Neural cell (in vitro differentiated cells): ENCODE data around the gene GIMAP4. TPM values are rescaled to one million over a fixed set of nuclear protein-coding genes. Genes with fewer than 3 reads are reported as not detected.
"Not testable (repeated sequence)": the region's sequence is repeated elsewhere in the genome, so short reads cannot be mapped to it uniquely, and the experiment has no call there.

Experiments used
- H2AFZ ChIP-seq: fragments of 200-600, 300-800 bp; sonication (generic), shearing (Covaris generic); 2 replicates; pipeline ENCODE4 v1.6.0; 2014; ENCODE audit warnings: low read depth, mild to moderate bottlenecking, antibody characterized with exemption, low read length, moderate library complexity
- H3F3A ChIP-seq: fragments of 200-600 bp; shearing (Covaris generic); 2 replicates; pipeline ENCODE4 v1.6.1; 2016; ENCODE audit warnings: mild to moderate bottlenecking, moderate library complexity, mixed read lengths, antibody characterized with exemption, low read length; ENCODE audit not compliant: insufficient read depth, poor library complexity, severe bottlenecking
- H3K27ac ChIP-seq: fragments of 200-600, 300-800 bp; sonication (generic), shearing (Covaris generic); 2 replicates; pipeline ENCODE4 v1.5.1; 2014; ENCODE audit warnings: mild to moderate bottlenecking, low read length, moderate library complexity
- H3K27me3 ChIP-seq: fragments of 300-800, 200-600 bp; sonication (generic), shearing (Covaris generic); 2 replicates; pipeline ENCODE4 v1.6.0; 2014; ENCODE audit warnings: mild to moderate bottlenecking, low read depth, low read length, moderate library complexity; ENCODE audit not compliant: insufficient read depth
- H3K36me3 ChIP-seq: fragments of 300-800, 200-600 bp; sonication (generic), shearing (Covaris generic); 2 replicates; pipeline ENCODE4 v1.5.1; 2014; ENCODE audit warnings: mild to moderate bottlenecking, antibody characterized with exemption, low read length, moderate library complexity; ENCODE audit not compliant: insufficient read depth
- H3K4me2 ChIP-seq: fragments of 300-800, 200-600 bp; sonication (generic), shearing (Covaris generic); 2 replicates; pipeline ENCODE4 v1.6.0; 2014; ENCODE audit warnings: mild to moderate bottlenecking, low read length
- H3K4me3 ChIP-seq: fragments of 300-800, 200-600 bp; sonication (generic), shearing (Covaris generic); 2 replicates; pipeline ENCODE4 v1.5.1; 2014; ENCODE audit warnings: mild to moderate bottlenecking, low read length, moderate library complexity
- H3K79me2 ChIP-seq: fragments of 200-600 bp; shearing (Covaris generic); replicated peaks from 2 replicates; pipeline ENCODE4 v1.6.0; 2014; ENCODE audit warnings: mild to moderate bottlenecking, low read length, moderate library complexity; ENCODE audit not compliant: insufficient read depth
- H3K9ac ChIP-seq: fragments of 300-800, 200-600 bp; sonication (generic), shearing (Covaris generic); 2 replicates; pipeline ENCODE4 v1.6.1; 2016; ENCODE audit warnings: mild to moderate bottlenecking, low read length, mixed read lengths
- H3K9me2 ChIP-seq: fragments of 200-600 bp; shearing (Covaris generic); 2 replicates; pipeline ENCODE4 v1.6.1; 2016; ENCODE audit warnings: mild to moderate bottlenecking, low read length, mixed read lengths; ENCODE audit not compliant: insufficient read depth
- H3K9me3 ChIP-seq: fragments of 200-600, 300-800 bp; sonication (generic), shearing (Covaris generic); 2 replicates; pipeline ENCODE4 v1.6.1; 2016; ENCODE audit warnings: mild to moderate bottlenecking, mixed run types, low read length, moderate library complexity, mixed read lengths
- H4K20me1 ChIP-seq: fragments of 200-600 bp; shearing (Covaris generic); 2 replicates; pipeline ENCODE4 v1.6.1; 2016; ENCODE audit warnings: mild to moderate bottlenecking, mixed run types; ENCODE audit not compliant: insufficient read depth
- EP300 ChIP-seq: fragments of 450-650 bp; conservative IDR thresholded peaks from 2 replicates; pipeline ENCODE4 v1.6.1; 2014; ENCODE audit warnings: antibody characterized with exemption, mild to moderate bottlenecking, moderate library complexity; ENCODE audit not compliant: poor library complexity, severe bottlenecking
- EZH2 ChIP-seq: fragments of 200-600, 300-800 bp; shearing (Covaris generic), sonication (generic); IDR thresholded peaks from 2 replicates; pipeline ENCODE4 v1.6.1; 2014; ENCODE audit warnings: antibody characterized with exemption, low read length, borderline replicate concordance, mild to moderate bottlenecking; ENCODE audit not compliant: insufficient read depth, poor library complexity, severe bottlenecking
- MXI1 ChIP-seq: fragments of 450-650 bp; conservative IDR thresholded peaks from 2 replicates; pipeline ENCODE4 v1.6.1; 2014; ENCODE audit warnings: antibody characterized with exemption, mild to moderate bottlenecking; ENCODE audit not compliant: poor library complexity, severe bottlenecking
- POLR2AphosphoS5 ChIP-seq: IDR thresholded peaks from 2 replicates; pipeline ENCODE4 v1.6.1; 2012
- RAD21 ChIP-seq: fragments of 450-650 bp; conservative IDR thresholded peaks from 2 replicates; pipeline ENCODE4 v1.6.1; 2014; ENCODE audit warnings: antibody characterized with exemption, mild to moderate bottlenecking, moderate library complexity
- REST ChIP-seq: IDR thresholded peaks from 2 replicates; pipeline ENCODE4 v1.6.1; 2012; ENCODE audit warnings: borderline replicate concordance
- SMC3 ChIP-seq: fragments of 450-650 bp; conservative IDR thresholded peaks from 2 replicates; pipeline ENCODE4 v1.6.1; 2014; ENCODE audit warnings: antibody characterized with exemption, mild to moderate bottlenecking, moderate library complexity; ENCODE audit not compliant: poor library complexity
- TAF1 ChIP-seq: IDR thresholded peaks from 2 replicates; pipeline ENCODE4 v1.6.1; 2012; ENCODE audit warnings: low read depth
- polyA plus RNA-seq: library from polyadenylated mRNA; depleted of rRNA; stranded (reverse); fragments of >200 nt; gene quantifications from 2 replicates; pipeline ENCODE4 v1.2.3, GENCODE V29; 2014
- TF ChIP-seq, protein P1 (sequence below): fragments of 450-650 bp; IDR thresholded peaks from 2 replicates; pipeline ENCODE4 v1.5.1; 2014; ENCODE audit warnings: antibody characterized with exemption, mild to moderate bottlenecking, moderate library complexity; ENCODE audit not compliant: poor library complexity, severe bottlenecking

Gene GIMAP4
- polyA plus RNA-seq, 1 donor from 2014 or later: not detected

DNA sequence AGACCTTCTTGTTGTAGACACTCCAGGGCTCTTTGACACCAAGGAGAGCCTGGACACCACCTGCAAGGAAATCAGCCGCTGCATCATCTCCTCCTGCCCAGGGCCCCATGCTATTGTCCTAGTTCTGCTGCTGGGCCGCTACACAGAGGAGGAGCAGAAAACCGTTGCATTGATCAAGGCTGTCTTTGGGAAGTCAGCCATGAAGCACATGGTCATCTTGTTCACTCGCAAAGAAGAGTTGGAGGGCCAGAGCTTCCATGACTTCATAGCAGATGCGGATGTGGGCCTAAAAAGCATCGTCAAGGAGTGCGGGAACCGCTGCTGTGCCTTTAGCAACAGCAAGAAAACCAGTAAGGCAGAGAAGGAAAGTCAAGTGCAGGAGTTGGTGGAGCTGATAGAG is 47.0 kb upstream of the GIMAP4 start:
- Histone ChIP-seq H3K79me2 (no peaks in the 10 kb centered on the region), H3K9ac (no peak overlapping the region), H3K36me3 (no peaks in the 10 kb centered on the region), H3F3A (no peaks in the 10 kb centered on the region), H2AFZ (no peak overlapping the region), H3K4me3 (no peak overlapping the region), H3K4me2 (no peak overlapping the region), H3K27me3 (no peaks in the 10 kb centered on the region), H3K9me3 (no peaks in the 10 kb centered on the region), H3K9me2 (no peaks in the 10 kb centered on the region), H4K20me1 (no peaks in the 10 kb centered on the region), H3K27ac (no peak overlapping the region)
- no peak for TF ChIP-seq RAD21
- no peak for TF ChIP-seq SMC3
- no peak for TF ChIP-seq MXI1
- TF ChIP-seq EP300: no peak
- TF ChIP-seq, protein P1, sequence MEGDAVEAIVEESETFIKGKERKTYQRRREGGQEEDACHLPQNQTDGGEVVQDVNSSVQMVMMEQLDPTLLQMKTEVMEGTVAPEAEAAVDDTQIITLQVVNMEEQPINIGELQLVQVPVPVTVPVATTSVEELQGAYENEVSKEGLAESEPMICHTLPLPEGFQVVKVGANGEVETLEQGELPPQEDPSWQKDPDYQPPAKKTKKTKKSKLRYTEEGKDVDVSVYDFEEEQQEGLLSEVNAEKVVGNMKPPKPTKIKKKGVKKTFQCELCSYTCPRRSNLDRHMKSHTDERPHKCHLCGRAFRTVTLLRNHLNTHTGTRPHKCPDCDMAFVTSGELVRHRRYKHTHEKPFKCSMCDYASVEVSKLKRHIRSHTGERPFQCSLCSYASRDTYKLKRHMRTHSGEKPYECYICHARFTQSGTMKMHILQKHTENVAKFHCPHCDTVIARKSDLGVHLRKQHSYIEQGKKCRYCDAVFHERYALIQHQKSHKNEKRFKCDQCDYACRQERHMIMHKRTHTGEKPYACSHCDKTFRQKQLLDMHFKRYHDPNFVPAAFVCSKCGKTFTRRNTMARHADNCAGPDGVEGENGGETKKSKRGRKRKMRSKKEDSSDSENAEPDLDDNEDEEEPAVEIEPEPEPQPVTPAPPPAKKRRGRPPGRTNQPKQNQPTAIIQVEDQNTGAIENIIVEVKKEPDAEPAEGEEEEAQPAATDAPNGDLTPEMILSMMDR: no peak
- no peak for TF ChIP-seq REST
- no peak for TF ChIP-seq EZH2
- no peak for TF ChIP-seq POLR2AphosphoS5
- no peak for TF ChIP-seq TAF1

DNA sequence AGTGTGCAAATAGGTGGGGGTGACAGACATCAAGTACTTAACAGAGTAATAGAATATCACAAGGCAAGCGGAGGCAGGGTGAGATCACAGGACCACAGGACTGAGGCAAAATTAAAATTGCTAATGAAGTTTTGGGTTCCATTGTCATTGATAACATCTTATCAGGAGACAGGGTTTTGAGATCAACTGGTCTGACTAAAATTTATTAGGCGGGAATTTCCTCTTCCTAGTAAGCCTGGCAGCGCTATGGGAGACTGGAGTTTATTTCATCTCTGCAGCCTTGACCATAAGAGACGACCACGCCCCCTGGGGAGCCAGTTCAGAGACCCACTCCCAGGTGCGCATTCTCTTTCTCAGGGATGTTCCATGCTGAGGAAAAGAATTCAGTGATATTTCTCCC is 44.3 kb upstream of the GIMAP4 start:
- not testable (repeated sequence) for H3K9ac ChIP-seq, H3K9me3 ChIP-seq, H3K9me2 ChIP-seq, H3K79me2 ChIP-seq, H3K4me3 ChIP-seq, H3F3A ChIP-seq, H2AFZ ChIP-seq, H3K27ac ChIP-seq, H3K4me2 ChIP-seq, H3K27me3 ChIP-seq, H4K20me1 ChIP-seq, H3K36me3 ChIP-seq

- TF ChIP-seq, protein P1: no peak
- TF ChIP-seq MXI1 (no peak), TAF1 (no peak)
- H3K9me3 ChIP-seq: no peaks in the 10 kb centered on the region
- no peak overlapping the region for H3K4me2 ChIP-seq
- H4K20me1 ChIP-seq: no peaks in the 10 kb centered on the region
- no peaks in the 10 kb centered on the region for H3K36me3 ChIP-seq
- no peaks in the 10 kb centered on the region for H3K79me2 ChIP-seq
- H2AFZ ChIP-seq: no peak overlapping the region
- H3K27ac ChIP-seq: no peak overlapping the region
- H3K4me3 ChIP-seq: no peak overlapping the region
- no peaks in the 10 kb centered on the region for H3F3A ChIP-seq
- no peaks in the 10 kb centered on the region for H3K27me3 ChIP-seq
- no peak overlapping the region for H3K9ac ChIP-seq
- no peaks in the 10 kb centered on the region for H3K9me2 ChIP-seq
These were observed 43.2 kb upstream of the GIMAP4 start for GRCh38 chr7:150524018-150524417.
